PFSK-1 (cell line): ENCODE data around the gene MGA.

Experiments
- FOXP2 ChIP-seq: optimal IDR thresholded peaks from 2 replicates; pipeline ENCODE3; 2011; ENCODE audit warnings: borderline replicate concordance, control low read depth, inconsistent platforms; ENCODE audit not compliant: insufficient read depth; ENCODE audit errors: extremely low read length, extremely low read depth
- POLR2AphosphoS5 ChIP-seq: IDR thresholded peaks from 2 replicates; pipeline ENCODE4 v1.6.1; 2012; ENCODE audit warnings: low read depth, mild to moderate bottlenecking, control low read depth, low read length, moderate library complexity
- SIN3A ChIP-seq: IDR thresholded peaks from 2 replicates; pipeline ENCODE4 v1.6.1; 2012; ENCODE audit warnings: mild to moderate bottlenecking, low read length, moderate library complexity, borderline replicate concordance; ENCODE audit not compliant: insufficient read depth
- TAF1 ChIP-seq: IDR thresholded peaks from 2 replicates; pipeline ENCODE4 v1.6.1; 2012; ENCODE audit warnings: low read length, control low read depth, borderline replicate concordance; ENCODE audit not compliant: insufficient read depth
- TF ChIP-seq, protein P1 (sequence below), 2 experiments: IDR thresholded peaks; 2 replicates each; pipeline versions ENCODE4 v1.6.1 to v1.8.0; 2011 to 2012; ENCODE audit warnings: low read depth in 2 of 2, low read length in 2 of 2, control low read depth in 1 of 2, inconsistent platforms in 1 of 2, mild to moderate bottlenecking in 1 of 2, moderate library complexity in 1 of 2; ENCODE audit not compliant: insufficient read depth in 1 of 2

DNA sequence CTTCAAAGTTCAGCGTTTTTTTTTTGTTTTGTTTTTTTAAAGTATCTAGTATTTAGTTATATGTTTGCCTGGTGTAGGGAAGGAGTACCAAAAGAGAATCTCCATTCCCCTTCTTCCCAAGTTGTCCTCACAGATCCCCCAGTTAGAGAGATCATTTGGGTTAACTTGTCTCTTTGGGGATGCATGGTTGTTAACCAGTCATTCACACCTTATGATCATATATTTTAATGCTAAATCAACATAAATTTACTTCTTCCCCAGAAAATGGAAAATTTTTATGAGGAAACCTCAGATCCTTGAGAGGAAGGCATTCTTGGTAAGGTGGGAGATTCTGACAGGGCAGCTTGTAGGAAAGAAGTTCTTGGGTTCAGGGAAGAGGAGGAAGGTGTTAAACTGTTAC, 1.5 kb upstream of the MGA start:
- TF ChIP-seq TAF1 (no peak), POLR2AphosphoS5 (no peak), FOXP2 (no peak), SIN3A (no peak)
- TF ChIP-seq, protein P1, sequence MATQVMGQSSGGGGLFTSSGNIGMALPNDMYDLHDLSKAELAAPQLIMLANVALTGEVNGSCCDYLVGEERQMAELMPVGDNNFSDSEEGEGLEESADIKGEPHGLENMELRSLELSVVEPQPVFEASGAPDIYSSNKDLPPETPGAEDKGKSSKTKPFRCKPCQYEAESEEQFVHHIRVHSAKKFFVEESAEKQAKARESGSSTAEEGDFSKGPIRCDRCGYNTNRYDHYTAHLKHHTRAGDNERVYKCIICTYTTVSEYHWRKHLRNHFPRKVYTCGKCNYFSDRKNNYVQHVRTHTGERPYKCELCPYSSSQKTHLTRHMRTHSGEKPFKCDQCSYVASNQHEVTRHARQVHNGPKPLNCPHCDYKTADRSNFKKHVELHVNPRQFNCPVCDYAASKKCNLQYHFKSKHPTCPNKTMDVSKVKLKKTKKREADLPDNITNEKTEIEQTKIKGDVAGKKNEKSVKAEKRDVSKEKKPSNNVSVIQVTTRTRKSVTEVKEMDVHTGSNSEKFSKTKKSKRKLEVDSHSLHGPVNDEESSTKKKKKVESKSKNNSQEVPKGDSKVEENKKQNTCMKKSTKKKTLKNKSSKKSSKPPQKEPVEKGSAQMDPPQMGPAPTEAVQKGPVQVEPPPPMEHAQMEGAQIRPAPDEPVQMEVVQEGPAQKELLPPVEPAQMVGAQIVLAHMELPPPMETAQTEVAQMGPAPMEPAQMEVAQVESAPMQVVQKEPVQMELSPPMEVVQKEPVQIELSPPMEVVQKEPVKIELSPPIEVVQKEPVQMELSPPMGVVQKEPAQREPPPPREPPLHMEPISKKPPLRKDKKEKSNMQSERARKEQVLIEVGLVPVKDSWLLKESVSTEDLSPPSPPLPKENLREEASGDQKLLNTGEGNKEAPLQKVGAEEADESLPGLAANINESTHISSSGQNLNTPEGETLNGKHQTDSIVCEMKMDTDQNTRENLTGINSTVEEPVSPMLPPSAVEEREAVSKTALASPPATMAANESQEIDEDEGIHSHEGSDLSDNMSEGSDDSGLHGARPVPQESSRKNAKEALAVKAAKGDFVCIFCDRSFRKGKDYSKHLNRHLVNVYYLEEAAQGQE (IDR thresholded peaks at IDR 0.05; ENCODE audit: insufficient read depth in 1 of 2, low read depth in 2 of 2, low read length in 2 of 2), result no peak
